GM23338 (cell line): ENCODE data around the gene RAB2B. TPM values are rescaled to one million over a fixed set of nuclear protein-coding genes. Genes with fewer than 3 reads are reported as not detected.

Experiments used
- ATAC-seq: fragments of 200-7000 bp; cut with Tn5 transposase; 3 replicates; pipeline ENCODE4 v1.9.1; 2020
- DNase-seq: peaks from one replicate; pipeline ENCODE4 v3.0.0-alpha.2; 2015; ENCODE audit warnings: low spot score
- H2AFZ ChIP-seq: fragments of 200-600 bp; sonication (generic); 2 replicates; pipeline ENCODE4 v1.8.0; 2016; ENCODE audit warnings: antibody characterized with exemption, mild to moderate bottlenecking, moderate library complexity
- H3F3A ChIP-seq: fragments of 200-600 bp; sonication (generic); replicated peaks from 2 replicates; pipeline ENCODE4 v1.8.0; 2017; ENCODE audit warnings: antibody characterized with exemption, mixed run types, low read depth
- H3K27ac ChIP-seq: fragments of 200-600 bp; sonication (generic); 2 replicates; pipeline ENCODE4 v1.6.1; 2016; ENCODE audit warnings: low read depth
- H3K27me3 ChIP-seq: fragments of 200-600 bp; sonication (generic); 2 replicates; pipeline ENCODE4 v1.8.0; 2016; ENCODE audit warnings: mild to moderate bottlenecking, mixed run types, moderate library complexity; ENCODE audit not compliant: insufficient read depth
- H3K36me3 ChIP-seq: fragments of 200-600 bp; sonication (generic); 2 replicates; pipeline ENCODE4 v1.8.0; 2016; ENCODE audit warnings: mild to moderate bottlenecking; ENCODE audit not compliant: insufficient read depth
- H3K4me1 ChIP-seq: fragments of 200-600 bp; sonication (generic); 2 replicates; pipeline ENCODE4 v1.8.0; 2016; ENCODE audit warnings: mild to moderate bottlenecking, moderate library complexity; ENCODE audit not compliant: insufficient read depth
- H3K4me2 ChIP-seq: fragments of 200-600 bp; sonication (generic); 2 replicates; pipeline ENCODE4 v1.7.1; 2017; ENCODE audit warnings: mixed run types
- H3K4me3 ChIP-seq: fragments of 200-600 bp; sonication (generic); 2 replicates; pipeline ENCODE4 v1.6.1; 2016; ENCODE audit warnings: mixed run types
- H3K79me2 ChIP-seq: fragments of 200-600 bp; sonication (generic); replicated peaks from 2 replicates; pipeline ENCODE4 v1.8.0; 2017; ENCODE audit warnings: mild to moderate bottlenecking; ENCODE audit not compliant: insufficient read depth
- H3K9me2 ChIP-seq: fragments of 200-600 bp; sonication (generic); 2 replicates; pipeline ENCODE4 v1.8.0; 2017; ENCODE audit not compliant: insufficient read depth
- H4K20me1 ChIP-seq: fragments of 200-600 bp; sonication (generic); replicated peaks from 2 replicates; pipeline ENCODE4 v1.8.0; 2017; ENCODE audit warnings: mild to moderate bottlenecking; ENCODE audit not compliant: insufficient read depth
- H3K27ac Mint-ChIP-seq: 2 replicates; pipeline ENCODE4 v1.8.0; 2020; ENCODE audit warnings: inconsistent platforms, mild to moderate bottlenecking, moderate library complexity, mixed read lengths
- H3K27me3 Mint-ChIP-seq: 3 replicates; pipeline ENCODE4 v1.8.0; 2022; ENCODE audit warnings: low read depth, mild to moderate bottlenecking, moderate library complexity, mixed read lengths, inconsistent platforms; ENCODE audit not compliant: insufficient read depth, poor library complexity
- H3K36me3 Mint-ChIP-seq: 3 replicates; pipeline ENCODE4 v1.8.0; 2021; ENCODE audit warnings: low read depth, mild to moderate bottlenecking, inconsistent platforms, moderate library complexity, mixed read lengths
- H3K4me1 Mint-ChIP-seq: 3 replicates; pipeline ENCODE4 v1.8.0; 2020; ENCODE audit warnings: mild to moderate bottlenecking, inconsistent platforms, mixed read lengths
- H3K4me3 Mint-ChIP-seq: 3 replicates; pipeline ENCODE4 v1.8.0; 2021; ENCODE audit warnings: moderate library complexity, mild to moderate bottlenecking, inconsistent platforms, mixed read lengths
- H3K9me3 Mint-ChIP-seq: 3 replicates; pipeline ENCODE4 v1.8.0; 2020; ENCODE audit warnings: moderate library complexity, mild to moderate bottlenecking, inconsistent platforms, mixed read lengths
- NANOG ChIP-seq: IDR thresholded peaks from 2 replicates; pipeline ENCODE4 v1.6.1; 2016; ENCODE audit warnings: antibody characterized with exemption, borderline replicate concordance
- STAT1 ChIP-seq: IDR thresholded peaks from one replicate; pipeline ENCODE4 v1.6.1; 2016; ENCODE audit warnings: antibody characterized with exemption; ENCODE audit not compliant: unreplicated experiment
- polyA plus RNA-seq: library from polyadenylated mRNA; unstranded; fragments of >200 nt; fragmentation: Nextera tagmentation; extraction: Ambion mirVana; gene quantifications from 2 replicates; pipeline ENCODE4 v1.2.1, GENCODE V29; 2016
- small RNA-seq: library from RNA; depleted of rRNA; stranded (forward); fragments of <200 nt; gene quantifications from one replicate; pipeline ENCODE3, GENCODE V24; 2014; ENCODE audit warnings: low replicate concordance
- total RNA-seq: library from RNA; depleted of rRNA; stranded (reverse); fragments of >200 nt; shearing (Covaris generic); gene quantifications from 2 replicates; pipeline ENCODE4 v1.2.3, GENCODE V29; 2014; rRNA removed
- TF ChIP-seq, protein P1 (sequence below): IDR thresholded peaks from one replicate; pipeline ENCODE4 v1.6.1; 2018; ENCODE audit warnings: antibody characterized with exemption; ENCODE audit not compliant: unreplicated experiment

Gene RAB2B
- total and polyA plus RNA-seq, 2 experiments from 2014 or later, result 12.9 to 29.9 TPM

DNA sequence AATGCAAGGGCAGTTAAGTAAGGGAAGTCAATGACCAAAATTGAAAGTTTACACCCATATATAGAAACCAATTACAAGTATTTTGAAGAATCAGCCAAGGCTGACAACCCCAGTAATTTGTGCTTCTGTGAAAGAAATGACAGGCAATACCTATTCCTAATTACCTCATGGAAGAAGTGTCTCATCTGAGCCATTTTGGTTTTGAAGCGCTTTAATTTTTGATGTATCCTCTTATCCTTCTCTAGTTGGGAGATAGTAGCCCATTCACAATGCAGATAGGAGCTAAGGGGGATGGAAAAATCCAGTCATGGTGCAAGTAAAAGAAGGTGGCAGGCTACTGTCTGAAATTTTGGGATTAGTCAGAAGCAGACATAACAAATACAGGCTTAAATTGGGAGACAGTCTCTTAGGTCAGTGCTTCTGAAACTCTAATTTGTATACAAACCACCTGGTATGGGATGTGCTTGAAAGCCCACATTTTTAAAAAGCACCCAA is 62.6 kb downstream of the RAB2B start:
- no peak overlapping the region for H3K27ac ChIP-seq
- Mint-ChIP-seq H3K36me3 (peaks cover 87% of the 10 kb centered on the region), H3K4me1 (no peaks in the 10 kb centered on the region), H3K27me3 (peaks cover 7% of the 10 kb centered on the region), H3K27ac (no peak overlapping the region), H3K9me3 (no peaks in the 10 kb centered on the region; the same call in 2 of the 3 replicates), H3K4me3 (no peak overlapping the region)
- H3K4me2 ChIP-seq, result no peak overlapping the region
- H2AFZ ChIP-seq, result no peak overlapping the region
- H3F3A ChIP-seq, result peaks cover 13% of the 10 kb centered on the region; the same call in 1 of the 2 replicates
- H3K27me3 ChIP-seq, result no peaks in the 10 kb centered on the region
- no peaks in the 10 kb centered on the region for H3K4me1 ChIP-seq
- H3K4me3 ChIP-seq, result no peak overlapping the region
- no peak for ATAC-seq
- no peak for DNase-seq
- 0 out of 2 replicates have a peak, but pooled peaks cover 5% of the 10 kb centered on the region for H3K79me2 ChIP-seq
- H4K20me1 ChIP-seq, result peaks cover 18% of the 10 kb centered on the region
- H3K9me2 ChIP-seq, result no peaks in the 10 kb centered on the region
- TF ChIP-seq, protein P1, sequence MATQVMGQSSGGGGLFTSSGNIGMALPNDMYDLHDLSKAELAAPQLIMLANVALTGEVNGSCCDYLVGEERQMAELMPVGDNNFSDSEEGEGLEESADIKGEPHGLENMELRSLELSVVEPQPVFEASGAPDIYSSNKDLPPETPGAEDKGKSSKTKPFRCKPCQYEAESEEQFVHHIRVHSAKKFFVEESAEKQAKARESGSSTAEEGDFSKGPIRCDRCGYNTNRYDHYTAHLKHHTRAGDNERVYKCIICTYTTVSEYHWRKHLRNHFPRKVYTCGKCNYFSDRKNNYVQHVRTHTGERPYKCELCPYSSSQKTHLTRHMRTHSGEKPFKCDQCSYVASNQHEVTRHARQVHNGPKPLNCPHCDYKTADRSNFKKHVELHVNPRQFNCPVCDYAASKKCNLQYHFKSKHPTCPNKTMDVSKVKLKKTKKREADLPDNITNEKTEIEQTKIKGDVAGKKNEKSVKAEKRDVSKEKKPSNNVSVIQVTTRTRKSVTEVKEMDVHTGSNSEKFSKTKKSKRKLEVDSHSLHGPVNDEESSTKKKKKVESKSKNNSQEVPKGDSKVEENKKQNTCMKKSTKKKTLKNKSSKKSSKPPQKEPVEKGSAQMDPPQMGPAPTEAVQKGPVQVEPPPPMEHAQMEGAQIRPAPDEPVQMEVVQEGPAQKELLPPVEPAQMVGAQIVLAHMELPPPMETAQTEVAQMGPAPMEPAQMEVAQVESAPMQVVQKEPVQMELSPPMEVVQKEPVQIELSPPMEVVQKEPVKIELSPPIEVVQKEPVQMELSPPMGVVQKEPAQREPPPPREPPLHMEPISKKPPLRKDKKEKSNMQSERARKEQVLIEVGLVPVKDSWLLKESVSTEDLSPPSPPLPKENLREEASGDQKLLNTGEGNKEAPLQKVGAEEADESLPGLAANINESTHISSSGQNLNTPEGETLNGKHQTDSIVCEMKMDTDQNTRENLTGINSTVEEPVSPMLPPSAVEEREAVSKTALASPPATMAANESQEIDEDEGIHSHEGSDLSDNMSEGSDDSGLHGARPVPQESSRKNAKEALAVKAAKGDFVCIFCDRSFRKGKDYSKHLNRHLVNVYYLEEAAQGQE, result no peak
- TF ChIP-seq STAT1, result no peak
- TF ChIP-seq NANOG, result no peak
- peaks cover 76% of the 10 kb centered on the region for H3K36me3 ChIP-seq

Small RNA genes lying within 50 kb of the gene (small RNA-seq; reads per million reads assigned to genes)
- gene RN7SL650P, result not detected

Other genes with a start within 250 kb of the RAB2B start
- 1,259 and 1,323 TPM in 2 replicates for gene HNRNPC, start 207.5 kb downstream of the RAB2B start, total RNA-seq
- gene HNRNPC, start 207.5 kb downstream of the RAB2B start, polyA plus RNA-seq, result 1,257 and 1,296 TPM in 2 replicates
- gene RPGRIP1, start 196.9 kb downstream of the RAB2B start, total RNA-seq, result 0.93 and 1.6 TPM in 2 replicates
- gene RPGRIP1, start 196.9 kb downstream of the RAB2B start, polyA plus RNA-seq, result 0.24 and 0.26 TPM in 2 replicates
- gene SUPT16H, start 92.9 kb downstream of the RAB2B start, total RNA-seq, result 154 and 187 TPM in 2 replicates
- gene SUPT16H, start 92.9 kb downstream of the RAB2B start, polyA plus RNA-seq, result 260 and 268 TPM in 2 replicates
- 97.2 and 129 TPM in 2 replicates for gene CHD8, start 20.8 kb downstream of the RAB2B start, total RNA-seq
- gene CHD8, start 20.8 kb downstream of the RAB2B start, polyA plus RNA-seq, result 95.5 and 96.2 TPM in 2 replicates
- gene TOX4, start 236 bp upstream of the RAB2B start, total RNA-seq, result 37.2 and 45.6 TPM in 2 replicates
- gene TOX4, start 236 bp upstream of the RAB2B start, polyA plus RNA-seq, result 67.1 and 72.8 TPM in 2 replicates
- 125 and 140 TPM in 2 replicates for gene METTL3, start 34.4 kb upstream of the RAB2B start, total RNA-seq
- 87.0 and 100 TPM in 2 replicates for gene METTL3, start 34.4 kb upstream of the RAB2B start, polyA plus RNA-seq
- 256 and 281 TPM in 2 replicates for gene SALL2, start 49.4 kb upstream of the RAB2B start, total RNA-seq
- 121 TPM in 2 replicates for gene SALL2, start 49.4 kb upstream of the RAB2B start, polyA plus RNA-seq
- gene OR10G3, start 103.1 kb upstream of the RAB2B start, total RNA-seq, result not detected in 2 replicates
- gene OR10G3, start 103.1 kb upstream of the RAB2B start, polyA plus RNA-seq, result not detected in 2 replicates
- not detected in 2 replicates for gene OR10G2, start 158.0 kb upstream of the RAB2B start, total RNA-seq
- not detected in 2 replicates for gene OR10G2, start 158.0 kb upstream of the RAB2B start, polyA plus RNA-seq
- not detected in 2 replicates for gene OR4E2, start 176.9 kb upstream of the RAB2B start, total RNA-seq
- gene OR4E2, start 176.9 kb upstream of the RAB2B start, polyA plus RNA-seq, result not detected in 2 replicates
- gene OR4E1, start 196.9 kb upstream of the RAB2B start, total RNA-seq, result not detected in 2 replicates
- not detected in 2 replicates for gene OR4E1, start 196.9 kb upstream of the RAB2B start, polyA plus RNA-seq